ENCODE measurements around the gene SEC24C. TPM values are rescaled to one million over a fixed set of nuclear protein-coding genes. Genes with fewer than 3 reads are reported as not detected.

The SEC24C gene
- total RNA-seq, 2 donors from 2014 or later: 29.1 to 30.3 TPM

DNA sequence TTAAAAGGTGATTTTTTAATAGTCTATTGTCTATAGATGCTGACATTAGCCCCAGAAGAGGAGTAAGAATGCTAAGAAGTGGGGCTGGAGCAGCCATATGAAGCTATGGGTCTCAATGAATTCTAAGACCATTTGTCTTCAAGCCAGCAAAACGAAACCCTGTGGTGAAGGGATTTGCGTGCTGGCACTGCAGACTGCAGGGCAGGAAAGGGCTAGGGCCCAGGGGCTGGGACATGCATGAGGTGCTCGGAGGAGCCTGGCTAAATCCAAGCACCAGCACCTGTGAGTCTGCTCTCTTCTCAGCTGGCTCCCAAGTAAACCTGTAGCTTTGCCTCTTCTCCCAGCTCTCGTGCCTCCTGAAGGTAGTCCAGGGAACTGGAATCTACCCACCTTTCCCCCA is 68.5 kb downstream of the SEC24C start:
- 87 to 90% methylated on average over 4 of the region's 4 CpGs for WGBS, 2 donors
- H3K4me1 ChIP-seq: peaks cover 25% of the 10 kb centered on the region
- no peak overlapping the region for H3K27ac ChIP-seq
- TF ChIP-seq, protein P1, sequence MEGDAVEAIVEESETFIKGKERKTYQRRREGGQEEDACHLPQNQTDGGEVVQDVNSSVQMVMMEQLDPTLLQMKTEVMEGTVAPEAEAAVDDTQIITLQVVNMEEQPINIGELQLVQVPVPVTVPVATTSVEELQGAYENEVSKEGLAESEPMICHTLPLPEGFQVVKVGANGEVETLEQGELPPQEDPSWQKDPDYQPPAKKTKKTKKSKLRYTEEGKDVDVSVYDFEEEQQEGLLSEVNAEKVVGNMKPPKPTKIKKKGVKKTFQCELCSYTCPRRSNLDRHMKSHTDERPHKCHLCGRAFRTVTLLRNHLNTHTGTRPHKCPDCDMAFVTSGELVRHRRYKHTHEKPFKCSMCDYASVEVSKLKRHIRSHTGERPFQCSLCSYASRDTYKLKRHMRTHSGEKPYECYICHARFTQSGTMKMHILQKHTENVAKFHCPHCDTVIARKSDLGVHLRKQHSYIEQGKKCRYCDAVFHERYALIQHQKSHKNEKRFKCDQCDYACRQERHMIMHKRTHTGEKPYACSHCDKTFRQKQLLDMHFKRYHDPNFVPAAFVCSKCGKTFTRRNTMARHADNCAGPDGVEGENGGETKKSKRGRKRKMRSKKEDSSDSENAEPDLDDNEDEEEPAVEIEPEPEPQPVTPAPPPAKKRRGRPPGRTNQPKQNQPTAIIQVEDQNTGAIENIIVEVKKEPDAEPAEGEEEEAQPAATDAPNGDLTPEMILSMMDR (IDR thresholded peaks at IDR 0.05): no peak
- no peak for TF ChIP-seq POLR2A (IDR thresholded peaks at IDR 0.05)
- intact Hi-C loops (cut with DNase I): no loop called here
- DNase-seq (no peak), ATAC-seq (no peak)
- H3K9me3 ChIP-seq: no peaks in the 10 kb centered on the region
- no peak overlapping the region for H3K4me3 ChIP-seq
- no peaks in the 10 kb centered on the region for H3K36me3 ChIP-seq (replicated peaks in 1 of 2; ENCODE audit: insufficient read depth in 1 of 2, low read depth in 2 of 2)
- no peaks in the 10 kb centered on the region for H3K27me3 ChIP-seq

DNA sequence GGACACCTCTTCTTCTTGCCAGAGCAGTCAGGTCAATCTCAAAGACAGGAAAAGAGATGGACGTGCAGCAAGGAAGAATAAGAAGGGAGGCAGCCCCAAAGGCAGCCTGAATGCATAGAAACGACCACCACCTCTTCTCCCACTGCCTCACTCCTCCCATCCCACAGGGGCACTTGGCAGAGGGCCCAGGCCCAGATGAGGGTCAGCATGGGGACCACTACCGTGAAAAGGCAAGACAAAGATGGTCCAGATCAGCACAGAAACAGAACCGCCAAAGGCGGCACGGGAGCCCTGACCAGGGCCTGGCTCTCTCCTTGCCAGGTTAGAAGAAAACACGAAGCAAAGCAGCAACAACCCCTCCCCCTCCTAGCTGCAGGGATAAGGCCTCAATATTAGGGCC is 69.2 kb downstream of the SEC24C start:
- H3K9me3 ChIP-seq: no peaks in the 10 kb centered on the region
- intact Hi-C loops (cut with DNase I): no loop called here
- DNase-seq: no peak
- TF ChIP-seq, protein P1 (IDR thresholded peaks at IDR 0.05): no peak
- no peak overlapping the region for H3K27ac ChIP-seq
- H3K36me3 ChIP-seq (replicated peaks in 1 of 2; ENCODE audit: insufficient read depth in 1 of 2, low read depth in 2 of 2): no peaks in the 10 kb centered on the region
- H3K27me3 ChIP-seq: no peaks in the 10 kb centered on the region
- WGBS, 2 donors: 82 to 86% methylated on average over 7 of the region's 7 CpGs
- no peak overlapping the region for H3K4me3 ChIP-seq
- no peak for ATAC-seq
- H3K4me1 ChIP-seq: peaks cover 23% of the 10 kb centered on the region

DNA sequence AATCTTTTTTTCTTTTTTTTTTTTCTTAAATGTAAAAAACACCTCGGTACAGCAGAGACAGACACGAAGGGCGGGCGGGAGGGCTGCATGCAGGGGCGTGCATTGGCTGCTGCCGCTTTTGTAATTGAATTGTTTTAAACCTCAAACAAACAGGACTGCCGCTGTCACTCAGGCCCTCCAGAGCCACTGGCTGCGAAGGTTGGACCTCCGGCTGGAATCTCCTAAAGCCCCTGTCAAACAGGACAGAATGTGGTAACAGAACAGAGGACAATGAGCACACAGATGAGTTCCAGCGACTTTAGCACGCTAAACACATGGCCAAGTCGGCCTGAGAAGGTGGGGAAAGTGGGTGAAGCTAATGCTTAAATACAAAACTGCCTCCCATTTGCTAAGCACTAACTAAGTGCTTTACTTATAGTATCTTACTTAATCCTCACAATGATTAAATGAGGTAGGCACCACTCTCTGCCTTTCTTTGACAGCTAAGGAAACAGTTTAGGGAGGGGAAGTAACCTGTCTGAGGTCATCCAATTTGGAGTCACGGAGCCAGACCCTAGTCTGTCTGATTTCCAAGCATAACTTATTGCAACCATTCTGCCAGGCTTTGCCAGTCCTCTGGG is 70.2 kb downstream of the SEC24C start:
- no peaks in the 10 kb centered on the region for H3K27me3 ChIP-seq
- ATAC-seq (no peak), DNase-seq (no peak)
- H3K4me3 ChIP-seq: no peak overlapping the region
- H3K4me1 ChIP-seq: peaks cover 21% of the 10 kb centered on the region
- WGBS, 2 donors: 88 to 89% methylated on average over 13 of the region's 13 CpGs
- no peaks in the 10 kb centered on the region for H3K9me3 ChIP-seq
- TF ChIP-seq, protein P1 (IDR thresholded peaks at IDR 0.05): no peak
- no peak for TF ChIP-seq POLR2A (IDR thresholded peaks at IDR 0.05)
- intact Hi-C loops (cut with DNase I): no loop called here
- no peak overlapping the region for H3K27ac ChIP-seq
- no peaks in the 10 kb centered on the region for H3K36me3 ChIP-seq (replicated peaks in 1 of 2; ENCODE audit: insufficient read depth in 1 of 2, low read depth in 2 of 2)

DNA sequence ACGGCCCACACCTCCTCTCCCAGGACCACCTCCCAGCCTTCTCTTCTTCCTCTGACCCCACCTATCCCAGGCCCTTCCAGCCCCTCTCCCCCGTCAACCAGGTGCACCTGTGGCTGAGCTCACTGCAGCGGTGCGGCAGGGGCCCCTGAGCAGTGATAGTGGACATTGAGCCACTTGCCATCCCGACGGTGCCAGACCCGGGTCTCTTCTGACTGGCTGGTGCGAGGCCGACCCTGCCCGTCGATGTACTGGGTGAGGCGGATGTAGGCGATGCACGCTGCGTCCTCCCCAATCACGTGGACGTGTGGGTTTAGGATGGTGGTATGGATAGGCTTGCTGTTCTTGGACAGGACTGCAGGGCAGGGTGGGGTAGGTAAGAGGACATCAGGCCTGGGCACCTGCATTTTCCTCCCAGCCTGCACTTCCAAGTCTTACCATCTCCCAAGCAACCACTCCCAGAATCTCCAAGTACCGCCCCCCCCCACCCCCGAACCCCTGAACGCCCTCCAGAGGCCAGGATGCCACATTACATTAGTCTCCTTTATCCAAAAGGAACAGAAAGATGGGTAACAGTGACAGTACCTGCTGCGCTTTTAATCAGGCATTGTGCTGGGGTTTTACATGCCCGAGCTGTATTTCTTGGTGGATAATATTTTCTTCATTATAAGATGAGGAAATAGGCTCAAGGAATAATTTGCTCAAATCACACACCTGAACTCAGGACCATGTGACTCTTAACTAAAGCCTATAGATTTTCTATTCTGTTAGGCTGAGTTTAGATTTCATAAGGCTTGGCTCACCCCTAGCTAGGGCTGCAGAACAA is 70.9 kb downstream of the SEC24C start:
- H3K36me3 ChIP-seq (replicated peaks in 1 of 2; ENCODE audit: insufficient read depth in 1 of 2, low read depth in 2 of 2): no peaks in the 10 kb centered on the region
- no peak for TF ChIP-seq POLR2A (IDR thresholded peaks at IDR 0.05)
- TF ChIP-seq, protein P1 (IDR thresholded peaks at IDR 0.05): peak in 1 of 7 experiments; percentile 4
- peaks cover 21% of the 10 kb centered on the region for H3K4me1 ChIP-seq
- H3K9me3 ChIP-seq: no peaks in the 10 kb centered on the region
- ATAC-seq: no peak
- H3K4me3 ChIP-seq: no peak overlapping the region
- no peaks in the 10 kb centered on the region for H3K27me3 ChIP-seq
- DNase-seq: no peak
- no peak overlapping the region for H3K27ac ChIP-seq
- intact Hi-C loops (cut with DNase I): no loop called here
- 84% methylated on average over 7 to 22 of the region's 22 CpGs for WGBS, 2 donors

DNA sequence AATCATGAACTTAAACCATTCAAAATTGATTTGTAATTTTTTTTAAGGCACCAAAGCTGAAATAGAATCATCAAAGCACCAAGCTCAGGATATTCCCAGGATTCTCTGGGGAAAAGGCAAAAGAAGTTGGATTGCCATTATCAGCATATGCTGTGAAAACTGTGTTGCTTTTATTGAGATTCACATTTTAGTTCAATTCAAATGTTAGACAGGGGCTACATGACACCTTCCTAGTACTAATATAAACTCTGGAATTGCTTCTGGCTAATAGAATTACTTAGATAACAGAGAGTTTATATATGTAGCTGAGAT is 71.5 kb downstream of the SEC24C start:
- DNase-seq (no peak), ATAC-seq (no peak)
- intact Hi-C loops (cut with DNase I): no loop called here
- no peak for TF ChIP-seq POLR2A (IDR thresholded peaks at IDR 0.05)
- TF ChIP-seq, protein P1 (IDR thresholded peaks at IDR 0.05): no peak
- no peak overlapping the region for H3K4me3 ChIP-seq
- H3K36me3 ChIP-seq (replicated peaks in 1 of 2; ENCODE audit: insufficient read depth in 1 of 2, low read depth in 2 of 2): no peaks in the 10 kb centered on the region
- H3K9me3 ChIP-seq: no peaks in the 10 kb centered on the region
- H3K27ac ChIP-seq: no peak overlapping the region
- no peaks in the 10 kb centered on the region for H3K27me3 ChIP-seq
- peaks cover 17% of the 10 kb centered on the region for H3K4me1 ChIP-seq
